ENCODE measurements around the gene STXBP1. TPM values are rescaled to one million over a fixed set of nuclear protein-coding genes. Genes with fewer than 3 reads are reported as not detected.

The STXBP1 gene
- total and polyA plus RNA-seq, 2 of the 4 experiments (the other 2 are of a cell fraction): 15.8 to 22.6 TPM

DNA sequence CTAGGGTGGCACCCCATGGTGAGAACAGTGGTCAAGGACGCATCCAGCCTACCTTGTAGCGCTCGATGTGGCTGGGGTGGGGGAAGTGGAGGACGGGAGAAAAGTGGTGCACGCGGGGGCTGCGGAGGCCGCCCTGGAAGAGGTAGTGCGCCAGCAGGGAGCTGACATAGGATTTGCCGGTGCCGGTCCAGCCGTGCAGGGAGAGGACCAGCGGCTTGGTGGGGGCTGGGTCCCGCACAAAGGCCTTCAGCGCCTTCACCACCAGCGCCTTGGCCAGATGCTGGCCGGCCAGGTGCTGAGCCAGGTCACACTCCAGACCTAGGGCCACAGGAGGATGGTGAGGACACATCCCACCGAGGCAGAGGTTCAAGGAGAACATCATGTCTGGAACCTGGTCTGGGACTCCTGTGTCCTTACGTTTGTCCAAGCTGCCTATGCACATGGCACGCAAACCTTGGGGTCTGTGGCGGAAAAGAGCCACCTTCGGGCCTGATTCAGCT is 122.2 kb downstream of the STXBP1 start:
- CTCF ChIA-PET: interaction anchor here (0.6 to 2.0 kb wide), 29 partner anchors 10 to 274 kb away, joined by 3 to 13 read pairs (median 4); partner anchors contain the start of genes CDK9, ENG, PTRH1 and ST6GALNAC4
- Histone ChIP-seq H3K27ac (ENCODE audit: insufficient read depth, low read length) (peak overlapping the region; percentile 31), H3K4me1 (ENCODE audit: control insufficient read depth, insufficient read depth, low read length) (peaks cover 6% of the 10 kb centered on the region), H2BK15ac (ENCODE audit: low read depth, low read length) (0 out of 3 replicates have a peak overlapping the region, but pooled peaks have one; percentile 66), H4K91ac (ENCODE audit: insufficient read depth, low read depth, low read length) (peak overlapping the region; percentile 46; the same call in 1 of the 2 replicates), H3K4me3 (ENCODE audit: insufficient read depth, low read depth, low read length) (peak overlapping the region; percentile 60), H3K36me3 (ENCODE audit: control insufficient read depth, insufficient read depth, low read length) (peaks cover 5% of the 10 kb centered on the region; the same call in 1 of the 2 replicates), H3K23ac (ENCODE audit: low read depth, low read length) (no peak overlapping the region), H2AK9ac (replicated peaks; ENCODE audit: low read depth, low read length, poor library complexity) (peak overlapping the region; percentile 76), H3K14ac (replicated peaks; ENCODE audit: low read depth, low read length) (peak overlapping the region; percentile 32; the same call in 1 of the 2 replicates), H3K9ac (ENCODE audit: low read depth, low read length) (peak overlapping the region; percentile 28; the same call in 1 of the 2 replicates), H3K56ac (ENCODE audit: extremely low read depth, insufficient read depth, low read length) (no peak overlapping the region), H3K9me3 (ENCODE audit: control insufficient read depth, insufficient read depth, low read length) (no peaks in the 10 kb centered on the region), H2BK5ac (ENCODE audit: low read depth, low read length, poor library complexity, severe bottlenecking) (no peak overlapping the region), H2AK5ac (ENCODE audit: low read depth, low read length) (peak overlapping the region; percentile 88), H4K5ac (ENCODE audit: low read depth, low read length) (0 out of 2 replicates have a peak overlapping the region, but pooled peaks have one; percentile 19), H2BK20ac (ENCODE audit: low read depth, low read length) (no peak overlapping the region), H2AFZ (replicated peaks; ENCODE audit: low read length, poor library complexity) (peak overlapping the region; percentile 95), H3K4me2 (ENCODE audit: low read depth, low read length) (peak overlapping the region; percentile 90), H4K8ac (ENCODE audit: low read depth in 2 of 2, low read length in 2 of 2) (peak overlapping the region in 1 of 2 experiments; percentile 61; a peak in 2 of 4 replicates), H3K79me1 (ENCODE audit: low read depth in 1 of 2, low read length in 2 of 2) (peaks cover 4 to 12% of the 10 kb centered on the region in 2 experiments; a peak in 2 of 4 replicates), H3K4ac (ENCODE audit: low read depth, low read length) (peak overlapping the region; percentile 19; the same call in 1 of the 2 replicates), H3K18ac (ENCODE audit: low read depth, low read length) (no peak overlapping the region), H2BK120ac (ENCODE audit: low read depth, low read length) (no peak overlapping the region), H3K27me3 (ENCODE audit: control insufficient read depth, insufficient read depth, low read length) (0 out of 2 replicates have a peak, but pooled peaks cover 3% of the 10 kb centered on the region), H4K20me1 (ENCODE audit: insufficient read depth, low read length) (no peaks in the 10 kb centered on the region), H3K9me1 (ENCODE audit: insufficient read depth, low read length) (no peaks in the 10 kb centered on the region)
- DNase-seq (no peak), ATAC-seq (ENCODE audit: low read depth) (no peak)
- dilution Hi-C loops (cut with HindIII; ENCODE audit: low sequenced_read_pairs, unreplicated experiment): no loop called here
- no peak for TF ChIP-seq RCOR1 (IDR thresholded peaks at IDR 0.05; ENCODE audit: insufficient replicate concordance, low read length)
- TF ChIP-seq RAD21 (IDR thresholded peaks at IDR 0.05; ENCODE audit: low read length): no peak
- TF ChIP-seq, protein P1, sequence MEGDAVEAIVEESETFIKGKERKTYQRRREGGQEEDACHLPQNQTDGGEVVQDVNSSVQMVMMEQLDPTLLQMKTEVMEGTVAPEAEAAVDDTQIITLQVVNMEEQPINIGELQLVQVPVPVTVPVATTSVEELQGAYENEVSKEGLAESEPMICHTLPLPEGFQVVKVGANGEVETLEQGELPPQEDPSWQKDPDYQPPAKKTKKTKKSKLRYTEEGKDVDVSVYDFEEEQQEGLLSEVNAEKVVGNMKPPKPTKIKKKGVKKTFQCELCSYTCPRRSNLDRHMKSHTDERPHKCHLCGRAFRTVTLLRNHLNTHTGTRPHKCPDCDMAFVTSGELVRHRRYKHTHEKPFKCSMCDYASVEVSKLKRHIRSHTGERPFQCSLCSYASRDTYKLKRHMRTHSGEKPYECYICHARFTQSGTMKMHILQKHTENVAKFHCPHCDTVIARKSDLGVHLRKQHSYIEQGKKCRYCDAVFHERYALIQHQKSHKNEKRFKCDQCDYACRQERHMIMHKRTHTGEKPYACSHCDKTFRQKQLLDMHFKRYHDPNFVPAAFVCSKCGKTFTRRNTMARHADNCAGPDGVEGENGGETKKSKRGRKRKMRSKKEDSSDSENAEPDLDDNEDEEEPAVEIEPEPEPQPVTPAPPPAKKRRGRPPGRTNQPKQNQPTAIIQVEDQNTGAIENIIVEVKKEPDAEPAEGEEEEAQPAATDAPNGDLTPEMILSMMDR (conservative IDR thresholded peaks at IDR 0.05; ENCODE audit: low read depth, low read length): no peak
- TF ChIP-seq FOS (IDR thresholded peaks at IDR 0.05; ENCODE audit: low read depth, low read length): no peak
- POLR2A ChIA-PET (ENCODE audit: unreplicated experiment): interaction anchor here (0.6 kb wide), 3 partner anchors 145 to 213 kb away, joined by 3 to 12 read pairs (median 3); no protein-coding TSS in a partner anchor
- intact Hi-C loops (cut with micrococcal nuclease): loop anchor here (1.0 to 5.0 kb wide), 3 partner anchors 137 to 227 kb away; no protein-coding TSS in a partner anchor
- 48% methylated on average over 13 of the region's 22 CpGs; no CpG with 5 or more reads in 1 of the 2 experiments for WGBS, 2 experiments (ENCODE audit: extremely low coverage in 2 of 2, insufficient read length in 1 of 2)
- no TSS peak for BruUV-seq (replicated peaks)
- in situ Hi-C loops (cut with MboI; ENCODE audit: low sequenced_read_pairs): no loop called here
